T-helper 1 cell treated with Interleukin-12 subunit alpha and Interleukin-12 subunit beta and Interleukin-4 antibody, amounts not matched to agents 30 μg/mL and 1 μg/mL, for 36 hours (primary cell): ENCODE results near the gene TOMM20.
A peak's percentile ranks its signal among the peaks of the same experiment; 100 is the strongest.
"Not testable (repeated sequence)": the region's sequence is repeated elsewhere in the genome, so short reads cannot be mapped to it uniquely, and the experiment has no call there.

ENCODE experiments used
- H3K27ac Mint-ChIP-seq: one replicate; pipeline ENCODE4 v1.8.0; 2021; ENCODE audit warnings: mild to moderate bottlenecking, mixed read lengths
- H3K27me3 Mint-ChIP-seq: one replicate; pipeline ENCODE4 v1.8.0; 2021; ENCODE audit warnings: low read depth, mixed read lengths
- H3K36me3 Mint-ChIP-seq: one replicate; pipeline ENCODE4 v1.8.0; 2021; ENCODE audit warnings: low read depth, mixed read lengths
- H3K4me1 Mint-ChIP-seq: one replicate; pipeline ENCODE4 v1.8.0; 2021; ENCODE audit warnings: low read depth, mixed read lengths
- H3K4me3 Mint-ChIP-seq: one replicate; pipeline ENCODE4 v1.8.0; 2021; ENCODE audit warnings: mild to moderate bottlenecking, moderate library complexity, mixed read lengths
- H3K9me3 Mint-ChIP-seq: one replicate; pipeline ENCODE4 v1.8.0; 2021; ENCODE audit warnings: mixed read lengths

TOMM20 gene

DNA sequence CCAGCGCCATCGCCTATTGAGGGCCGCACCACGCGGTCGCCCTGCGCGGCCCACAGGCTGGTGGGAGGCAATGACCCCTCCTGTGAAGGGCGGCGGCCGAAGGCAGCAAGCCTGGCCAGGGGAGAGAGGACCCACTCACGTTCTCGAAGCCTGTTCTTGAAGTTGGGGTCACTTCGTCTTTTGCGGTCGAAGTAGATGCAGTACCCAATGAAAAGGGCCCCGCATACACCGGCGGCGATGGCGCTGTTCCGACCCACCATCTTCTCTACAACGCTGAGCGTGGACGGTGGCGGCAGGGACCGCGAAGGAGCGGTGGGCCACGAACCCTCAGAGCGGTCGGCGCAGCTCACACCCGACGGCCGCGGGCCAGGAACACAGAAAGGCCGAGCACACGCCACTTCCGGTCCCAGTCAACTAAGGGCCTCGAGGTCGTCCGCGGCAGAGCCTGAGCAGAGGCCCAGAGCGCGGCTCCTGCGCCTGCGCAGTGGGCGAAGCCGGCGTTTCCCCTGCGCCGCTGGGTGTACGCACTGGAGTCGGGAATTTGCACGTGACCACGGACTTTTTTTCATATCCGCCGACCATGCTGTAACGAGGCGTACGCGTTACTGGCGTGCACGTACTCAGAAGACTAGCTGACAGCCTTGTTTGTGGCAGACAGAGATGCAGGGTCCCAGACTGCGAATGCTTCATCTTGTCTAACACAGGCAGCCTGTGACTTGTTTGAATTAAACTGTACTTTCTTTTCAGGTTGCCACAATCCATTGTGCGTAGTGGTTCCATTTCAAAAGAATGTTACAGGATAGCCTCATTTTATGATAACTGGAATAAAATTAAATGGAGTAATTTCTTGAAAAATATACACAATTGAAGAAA, at the start of gene TOMM20:
Gene TOMM20 (minus strand): TSS at position 382 of the 873 bp plus-strand sequence. CDS start 122 bp downstream, at position 260.
- H3K36me3 Mint-ChIP-seq = peaks cover 37% of the 10 kb centered on the region
- H3K9me3 Mint-ChIP-seq = no peaks in the 10 kb centered on the region
- peak within 1 kb of the TSS; percentile 95 for H3K4me3 Mint-ChIP-seq
- H3K27ac Mint-ChIP-seq = peak within 1 kb of the TSS; percentile 96
- H3K4me1 Mint-ChIP-seq = peaks cover 33% of the 10 kb centered on the region
- no peaks in the 10 kb centered on the region for H3K27me3 Mint-ChIP-seq

DNA sequence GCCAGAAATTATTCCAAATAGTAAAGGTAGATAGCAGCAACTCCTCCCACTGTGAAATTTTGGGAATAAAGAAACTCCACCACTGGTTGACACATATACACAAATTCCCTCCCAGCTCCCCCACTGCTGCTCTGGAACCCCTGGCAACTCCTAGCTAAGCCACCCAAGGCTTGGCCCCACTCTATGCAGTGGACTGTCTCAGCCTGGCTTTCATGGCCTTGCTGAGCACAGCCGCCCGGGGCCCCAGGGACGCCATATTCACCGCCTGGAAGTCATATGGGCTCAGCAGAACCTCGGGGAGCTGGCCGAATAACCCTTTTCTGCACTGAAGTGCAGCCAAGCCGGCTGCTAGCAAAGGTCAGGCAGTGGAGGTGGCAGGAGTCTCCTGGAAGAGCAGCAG, 47.8 kb upstream of the TOMM20 start:
- Mint-ChIP-seq H3K27ac (no peak overlapping the region), H3K4me3 (no peak overlapping the region), H3K27me3 (no peaks in the 10 kb centered on the region), H3K36me3 (peaks cover 29% of the 10 kb centered on the region), H3K9me3 (no peaks in the 10 kb centered on the region), H3K4me1 (peaks cover 3% of the 10 kb centered on the region)

DNA sequence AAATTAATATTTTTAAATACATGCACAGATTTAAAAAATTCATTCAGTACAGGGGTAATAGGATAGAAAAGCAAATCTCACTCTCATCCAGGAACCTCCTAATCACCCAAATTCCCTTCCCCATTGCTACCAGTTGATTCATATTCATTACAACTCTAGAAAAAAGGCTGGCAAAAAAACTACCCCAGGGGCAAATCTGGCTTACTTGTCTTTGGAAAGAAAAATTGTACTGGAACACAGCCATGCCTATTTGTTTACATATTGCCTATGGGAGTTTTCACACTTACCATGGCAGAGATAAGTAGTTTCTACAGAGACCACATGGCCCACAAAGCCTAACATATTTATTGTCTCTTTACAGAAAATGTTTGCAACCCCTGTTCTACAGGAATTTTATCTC, 41.3 kb upstream of the TOMM20 start:
- Mint-ChIP-seq H3K36me3 (peaks cover 20% of the 10 kb centered on the region), H3K9me3 (no peaks in the 10 kb centered on the region), H3K4me1 (peaks cover 2% of the 10 kb centered on the region), H3K27ac (no peak overlapping the region), H3K27me3 (no peaks in the 10 kb centered on the region), H3K4me3 (no peak overlapping the region)

DNA sequence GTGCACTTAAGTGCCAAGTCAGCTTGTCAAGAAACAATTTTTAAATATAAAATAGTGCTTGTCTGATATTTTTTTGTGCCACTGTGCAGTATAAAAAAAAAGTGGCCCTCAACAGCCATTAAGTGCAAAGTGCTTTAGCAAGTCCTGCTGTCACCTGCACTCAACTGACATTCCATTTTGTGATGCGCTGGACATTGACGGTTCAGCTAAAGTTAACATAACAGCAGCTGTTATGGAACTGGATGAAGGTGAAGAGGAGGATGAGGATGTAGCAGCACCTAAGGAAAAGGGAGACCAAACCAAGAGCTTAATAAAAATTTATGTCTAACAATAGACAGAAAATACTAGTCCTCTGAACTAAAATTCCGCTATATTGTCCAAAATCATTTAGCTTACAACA, 39.7 kb upstream of the TOMM20 start:
- Mint-ChIP-seq H3K4me1 (peaks cover 2% of the 10 kb centered on the region), H3K27me3 (no peaks in the 10 kb centered on the region), H3K36me3 (peaks cover 24% of the 10 kb centered on the region), H3K27ac (no peak overlapping the region), H3K4me3 (no peak overlapping the region), H3K9me3 (peaks cover 4% of the 10 kb centered on the region)

DNA sequence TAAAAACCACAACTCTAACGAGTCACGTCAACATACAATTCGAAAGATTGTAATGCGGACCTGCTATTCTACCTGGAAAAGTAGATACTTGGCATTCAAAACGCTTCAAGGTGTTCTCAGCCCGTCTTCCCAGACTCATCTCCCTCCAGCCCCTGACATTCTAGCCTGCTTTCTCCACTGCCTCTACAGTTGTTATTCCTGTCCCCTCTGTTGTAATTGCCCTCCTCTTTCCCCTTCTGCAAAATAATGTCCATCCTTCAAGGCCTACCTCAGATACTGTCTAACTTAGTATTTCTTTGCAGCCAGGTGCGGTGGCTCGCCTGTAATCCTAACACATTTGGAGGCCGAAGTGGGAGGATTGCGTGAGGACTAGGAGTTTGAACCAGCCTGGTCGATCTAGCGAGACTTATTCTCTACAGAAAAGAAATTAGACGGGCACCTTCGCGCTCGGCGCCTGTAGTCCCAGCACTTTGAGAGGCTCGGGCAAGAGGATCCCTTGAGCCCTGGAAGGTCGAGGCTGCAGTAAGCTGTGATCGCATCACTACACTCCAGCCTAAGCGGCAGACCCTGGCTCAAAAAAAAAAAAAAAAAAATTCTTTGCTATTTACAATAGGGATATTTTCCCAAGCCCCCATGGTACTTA, 33.2 kb upstream of the TOMM20 start:
- peaks cover 4% of the 10 kb centered on the region for H3K9me3 Mint-ChIP-seq
- peak overlapping the region; percentile 97 for H3K27ac Mint-ChIP-seq
- H3K4me3 Mint-ChIP-seq = peak overlapping the region; percentile 94
- H3K36me3 Mint-ChIP-seq = peaks cover 21% of the 10 kb centered on the region
- H3K4me1 Mint-ChIP-seq = peaks cover 17% of the 10 kb centered on the region
- H3K27me3 Mint-ChIP-seq = no peaks in the 10 kb centered on the region

DNA sequence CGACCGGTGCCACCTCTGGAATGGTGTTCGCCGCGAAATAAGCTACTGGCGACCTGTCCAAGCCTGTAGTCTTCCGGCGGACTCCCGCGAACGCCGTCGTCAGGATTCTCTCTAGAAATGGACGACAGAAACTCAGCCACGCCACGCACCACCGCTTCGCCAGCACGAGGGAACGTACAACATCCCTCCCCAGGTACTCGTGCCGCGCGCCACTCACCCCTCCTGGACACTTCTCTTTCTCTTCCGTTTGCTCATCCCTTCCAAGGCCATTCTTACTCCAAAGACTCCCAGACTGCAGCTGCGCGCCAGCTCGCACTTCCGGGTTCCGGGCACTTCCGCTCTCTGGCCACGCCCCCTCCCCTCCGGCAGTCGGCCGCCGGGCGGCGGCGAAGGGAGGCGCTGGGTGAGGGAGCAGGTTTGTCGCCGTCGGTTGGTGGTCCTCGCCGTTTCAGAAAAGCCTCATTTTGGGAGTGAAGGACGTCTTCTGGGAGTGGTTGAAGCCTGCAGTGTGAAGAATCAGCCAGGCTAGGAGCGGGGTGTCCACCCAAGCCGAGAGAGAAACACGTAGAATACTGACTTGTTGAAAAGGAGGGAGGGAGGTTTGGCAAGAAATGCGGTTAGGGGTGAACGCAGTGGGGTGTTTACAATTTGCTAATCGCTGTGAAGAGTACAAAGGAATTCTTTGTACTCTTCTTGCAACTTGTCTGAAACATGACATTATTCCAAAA, 32.5 kb upstream of the TOMM20 start, which contains the start of gene RBM34:
Gene RBM34 (minus strand): TSS at position 294 of the 728 bp plus-strand sequence. CDS start 24 bp downstream, at position 270.
- peak within 1 kb of the TSS; percentile 94 for H3K4me3 Mint-ChIP-seq
- H3K4me1 Mint-ChIP-seq = peaks cover 17% of the 10 kb centered on the region
- peaks cover 21% of the 10 kb centered on the region for H3K36me3 Mint-ChIP-seq
- peaks cover 4% of the 10 kb centered on the region for H3K9me3 Mint-ChIP-seq
- H3K27me3 Mint-ChIP-seq = no peaks in the 10 kb centered on the region
- peak within 1 kb of the TSS; percentile 97 for H3K27ac Mint-ChIP-seq

DNA sequence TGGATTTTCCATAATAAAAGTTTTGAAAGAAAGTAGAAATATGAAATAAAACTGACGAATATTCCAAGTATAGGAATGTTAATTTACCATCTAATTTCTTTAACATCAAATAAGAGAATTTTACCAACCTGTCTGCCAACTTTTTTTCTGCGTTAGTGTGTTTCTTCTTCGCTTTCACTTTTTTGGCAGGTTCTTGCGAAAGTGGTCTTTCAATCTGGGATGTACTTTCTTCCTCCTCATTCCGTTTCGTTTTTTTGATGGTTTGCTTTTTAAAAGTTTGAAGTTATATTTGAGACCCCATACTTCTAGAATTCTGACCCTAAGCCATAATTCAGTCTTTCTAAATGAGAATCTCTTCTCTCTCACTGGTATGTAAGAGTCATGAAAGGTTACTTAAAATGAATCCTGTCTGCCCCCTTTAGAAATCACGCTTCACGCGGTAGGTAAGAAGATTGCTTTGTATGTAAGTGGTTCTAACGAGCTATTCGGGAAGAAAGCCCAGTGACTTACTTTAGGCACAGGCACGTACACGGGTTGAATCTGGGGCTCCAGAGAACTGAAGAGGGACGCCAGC, 31.8 kb upstream of the TOMM20 start:
- H3K9me3 Mint-ChIP-seq = peaks cover 4% of the 10 kb centered on the region
- peaks cover 21% of the 10 kb centered on the region for H3K36me3 Mint-ChIP-seq
- peak overlapping the region; percentile 97 for H3K27ac Mint-ChIP-seq
- H3K27me3 Mint-ChIP-seq = no peaks in the 10 kb centered on the region
- H3K4me1 Mint-ChIP-seq = peaks cover 17% of the 10 kb centered on the region
- H3K4me3 Mint-ChIP-seq = peak overlapping the region; percentile 94

DNA sequence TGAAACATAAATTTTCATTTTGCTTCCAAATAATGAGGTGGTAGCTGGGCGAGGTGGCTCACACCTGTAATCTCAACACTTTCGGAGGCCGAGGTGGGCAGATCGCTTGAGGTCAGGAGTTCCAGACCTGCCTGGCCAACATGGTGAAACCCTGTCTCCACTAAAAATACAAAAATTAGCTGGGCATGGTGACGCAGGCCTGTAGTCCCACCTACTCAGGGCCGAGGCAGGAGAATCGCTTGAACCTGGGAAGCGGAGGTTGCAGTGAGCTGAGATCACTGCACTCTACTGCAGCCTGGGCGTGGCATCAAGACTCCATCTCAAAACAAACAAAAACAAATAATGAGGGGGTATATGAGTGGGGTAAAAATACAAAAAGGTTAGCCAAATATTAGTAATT, 31.3 kb upstream of the TOMM20 start:
- Mint-ChIP-seq H3K4me1 (peaks cover 17% of the 10 kb centered on the region), H3K36me3 (peaks cover 21% of the 10 kb centered on the region), H3K27ac (peak overlapping the region; percentile 64), H3K4me3 (peak overlapping the region; percentile 94)
- not testable (repeated sequence) for H3K27me3 Mint-ChIP-seq, H3K9me3 Mint-ChIP-seq

DNA sequence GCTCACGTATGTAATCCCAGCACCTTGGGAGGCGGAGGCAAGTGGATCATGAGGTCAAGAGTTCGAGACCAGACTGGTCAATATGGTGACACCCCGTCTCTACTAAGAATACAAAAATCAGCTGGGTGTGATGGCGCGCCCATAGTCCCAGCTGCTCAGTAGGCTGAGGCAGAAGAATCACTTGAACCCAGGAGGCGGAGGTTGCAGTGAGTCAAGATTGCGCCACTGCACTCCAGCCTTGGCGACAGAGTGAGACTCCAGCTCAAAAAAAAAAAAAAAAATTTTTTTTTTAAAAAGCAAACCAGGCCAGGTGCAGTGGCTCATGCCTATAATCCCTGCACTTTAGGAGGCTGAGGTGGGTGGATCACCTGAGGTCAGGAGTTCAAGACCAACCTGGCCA, 30.6 kb upstream of the TOMM20 start:
- not testable (repeated sequence) for H3K27me3 Mint-ChIP-seq, H3K27ac Mint-ChIP-seq, H3K9me3 Mint-ChIP-seq
- H3K36me3 Mint-ChIP-seq = peaks cover 21% of the 10 kb centered on the region
- peaks cover 17% of the 10 kb centered on the region for H3K4me1 Mint-ChIP-seq
- H3K4me3 Mint-ChIP-seq = peak overlapping the region; percentile 40

DNA sequence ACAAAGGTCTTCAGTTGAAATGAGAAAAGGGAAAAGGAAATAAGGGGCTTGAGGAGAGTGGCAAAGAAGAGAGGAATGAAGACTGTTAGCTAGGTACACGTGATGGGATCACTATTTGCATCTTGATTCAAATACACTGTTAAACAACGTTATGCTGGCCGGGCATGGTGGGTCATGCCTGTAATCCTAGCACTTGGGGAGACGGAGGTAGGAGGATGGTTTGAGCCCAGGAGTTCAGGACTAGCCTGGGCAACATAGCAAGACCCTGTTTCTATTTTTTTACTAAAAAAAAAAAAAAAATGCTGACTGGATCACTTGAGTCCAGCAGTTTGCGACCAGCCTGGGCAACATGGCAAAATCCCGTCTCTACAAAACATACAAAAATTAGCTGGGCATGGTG, 30.0 kb upstream of the TOMM20 start:
- H3K9me3 Mint-ChIP-seq = no peaks in the 10 kb centered on the region
- H3K4me3 Mint-ChIP-seq = peak overlapping the region; percentile 40
- no peaks in the 10 kb centered on the region for H3K27me3 Mint-ChIP-seq
- no peak overlapping the region for H3K27ac Mint-ChIP-seq
- peaks cover 26% of the 10 kb centered on the region for H3K36me3 Mint-ChIP-seq
- peaks cover 17% of the 10 kb centered on the region for H3K4me1 Mint-ChIP-seq

DNA sequence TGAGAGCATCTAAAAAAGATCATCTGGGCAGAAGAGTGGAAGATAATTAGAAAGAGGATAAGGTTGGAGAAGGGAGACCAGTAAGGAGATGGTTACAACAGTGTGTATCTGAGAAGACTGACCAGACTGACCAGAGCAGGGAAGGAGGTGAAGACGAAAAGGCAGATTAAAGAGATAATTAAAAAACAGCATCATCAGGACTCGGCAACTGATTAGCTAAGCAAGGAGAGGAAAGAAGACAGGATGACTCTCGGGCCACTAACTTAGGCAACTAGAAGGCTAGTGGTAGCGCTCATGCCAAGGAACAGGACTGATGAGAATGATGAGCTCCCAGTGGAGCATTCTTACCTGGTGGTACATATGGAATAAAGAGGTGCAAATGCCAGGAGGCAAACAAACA, 28.5 kb upstream of the TOMM20 start:
- Mint-ChIP-seq H3K4me3 (no peak overlapping the region), H3K27ac (no peak overlapping the region), H3K9me3 (no peaks in the 10 kb centered on the region), H3K27me3 (no peaks in the 10 kb centered on the region), H3K4me1 (peaks cover 16% of the 10 kb centered on the region), H3K36me3 (peaks cover 27% of the 10 kb centered on the region)

DNA sequence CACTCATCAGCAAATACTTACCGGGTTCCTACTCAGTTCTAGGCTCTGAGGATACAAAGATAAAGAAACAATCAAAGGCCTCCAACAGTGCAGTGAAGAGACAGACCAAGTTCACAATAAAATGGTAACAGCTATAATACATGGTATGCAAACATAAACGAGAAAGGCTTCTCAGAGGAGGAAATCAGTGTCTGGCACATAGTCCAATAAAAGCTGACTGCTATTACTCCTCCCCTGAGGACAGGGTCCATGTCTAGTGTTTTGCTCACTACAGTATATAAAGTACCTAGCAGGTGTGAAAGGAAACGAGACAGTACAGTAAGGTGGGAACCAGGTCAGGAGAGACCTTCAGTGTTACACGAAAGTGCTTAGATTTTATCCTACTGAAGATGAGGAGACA, 28.1 kb upstream of the TOMM20 start:
- H3K4me3 Mint-ChIP-seq = no peak overlapping the region
- H3K27ac Mint-ChIP-seq = no peak overlapping the region
- H3K36me3 Mint-ChIP-seq = peaks cover 26% of the 10 kb centered on the region
- peaks cover 14% of the 10 kb centered on the region for H3K4me1 Mint-ChIP-seq
- H3K9me3 Mint-ChIP-seq = no peaks in the 10 kb centered on the region
- no peaks in the 10 kb centered on the region for H3K27me3 Mint-ChIP-seq

DNA sequence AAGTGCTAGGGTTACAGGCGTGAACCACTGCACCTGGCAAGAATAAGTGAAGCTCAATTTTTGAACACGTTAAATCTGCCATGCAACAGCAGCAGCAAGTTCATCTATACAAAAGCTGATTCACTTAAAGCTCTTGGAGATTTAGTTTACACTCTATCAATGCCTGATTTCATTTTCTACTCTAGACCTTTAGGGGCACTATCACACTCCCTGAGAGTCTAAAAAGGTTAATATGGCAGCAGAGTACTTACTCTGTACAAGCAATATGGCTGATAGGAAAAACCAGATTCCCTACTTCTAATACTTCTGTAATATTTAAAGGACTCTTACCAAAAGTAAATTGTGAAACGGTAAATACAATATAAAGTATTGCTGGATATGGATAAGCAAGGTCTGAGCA, 27.6 kb upstream of the TOMM20 start:
- H3K36me3 Mint-ChIP-seq = peaks cover 29% of the 10 kb centered on the region
- no peak overlapping the region for H3K27ac Mint-ChIP-seq
- no peaks in the 10 kb centered on the region for H3K9me3 Mint-ChIP-seq
- peaks cover 14% of the 10 kb centered on the region for H3K4me1 Mint-ChIP-seq
- H3K27me3 Mint-ChIP-seq = no peaks in the 10 kb centered on the region
- peak overlapping the region; percentile 22 for H3K4me3 Mint-ChIP-seq

DNA sequence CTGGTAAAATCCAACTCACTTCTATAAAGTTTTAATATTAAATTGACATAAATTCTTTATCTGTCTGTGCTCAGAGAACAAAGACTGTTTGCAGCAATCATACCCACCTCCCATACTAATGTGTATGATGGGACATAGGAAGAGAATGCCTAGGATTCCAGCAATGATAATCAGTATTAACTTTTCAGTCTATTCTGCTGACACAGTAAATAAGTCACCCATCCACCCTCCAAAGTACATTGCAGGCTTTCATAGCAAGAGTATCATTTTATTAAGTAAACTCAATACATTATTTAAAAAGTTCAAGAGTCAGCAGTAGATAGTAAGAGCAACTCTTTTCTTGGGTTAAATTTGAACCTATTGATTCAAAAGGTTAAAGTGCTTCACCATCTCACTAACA, 23.6 kb upstream of the TOMM20 start:
- no peak overlapping the region for H3K4me3 Mint-ChIP-seq
- H3K4me1 Mint-ChIP-seq = peaks cover 15% of the 10 kb centered on the region
- peaks cover 36% of the 10 kb centered on the region for H3K36me3 Mint-ChIP-seq
- H3K27ac Mint-ChIP-seq = no peak overlapping the region
- H3K9me3 Mint-ChIP-seq = no peaks in the 10 kb centered on the region
- H3K27me3 Mint-ChIP-seq = no peaks in the 10 kb centered on the region
